ENCODE data around the gene POLR2C. TPM values are rescaled to one million over a fixed set of nuclear protein-coding genes. Genes with fewer than 3 reads are reported as not detected.

POLR2C gene
- total and polyA plus RNA-seq, 10 of the 15 experiments (the other 5 are each of a cell fraction or from before 2014, with no cell fraction given): 26.9 to 93.0 (median 57.8) TPM

- BruUV-seq (replicated peaks): no TSS peak
Measured at GRCh38 chr16:57432505-57432904, 30.0 kb upstream of the POLR2C start.

More at GRCh38 chr16:57432505-57432904, 30.0 kb upstream of the POLR2C start:
- Histone ChIP-seq H3K4me3 (no peak overlapping the region), H3K36me3 (ENCODE audit: control insufficient read depth in 2 of 2, insufficient read depth in 2 of 2, low read length in 1 of 2) (peaks cover 17 to 32% of the 10 kb centered on the region in 2 experiments), H2AFZ (ENCODE audit: control insufficient read depth, low read depth, low read length) (no peak overlapping the region), H3K9me3 (replicated peaks; ENCODE audit: control insufficient read depth, insufficient read depth, low read length) (no peaks in the 10 kb centered on the region), H3K79me2 (ENCODE audit: control insufficient read depth, insufficient read depth, low read length) (no peaks in the 10 kb centered on the region), H3K27me3 (replicated peaks in 1 of 2; ENCODE audit: control insufficient read depth in 2 of 2, insufficient read depth in 2 of 2, low read length in 1 of 2) (no peaks in the 10 kb centered on the region), H3K27ac (ENCODE audit: control insufficient read depth, insufficient read depth) (no peak overlapping the region), H3K9ac (ENCODE audit: control insufficient read depth, insufficient read depth, low read length) (no peak overlapping the region), H3K4me1 (ENCODE audit: control insufficient read depth, insufficient read depth, low read length) (no peaks in the 10 kb centered on the region), H3K4me2 (ENCODE audit: control insufficient read depth, insufficient read depth) (no peak overlapping the region), H4K20me1 (ENCODE audit: control insufficient read depth, insufficient read depth) (no peaks in the 10 kb centered on the region)
- SMC1A ChIA-PET (ENCODE audit: uncharacterized antibody, unreplicated experiment): interaction anchor here (1.4 kb wide), 1 partner anchor 9 kb away, joined by 4 read pairs; no protein-coding TSS in a partner anchor
- intact Hi-C loops (cut with micrococcal nuclease; ENCODE audit: unreplicated experiment) (no loop called here), in situ Hi-C loops (cut with MboI) (no loop called here)
- 97% methylated on average over 2 of the region's 2 CpGs for WGBS (ENCODE audit: insufficient coverage, insufficient replicate concordance, low lambda C conversion rate, missing lambda C conversion rate)
- ATAC-seq (no peak), FAIRE-seq (no peak), DNase-seq (ENCODE audit: low read depth, low spot score) (no peak)
- RAD21 ChIA-PET (ENCODE audit: unreplicated experiment): no interaction called here
- CTCF ChIA-PET: interaction anchor here (0.6 to 2.7 kb wide), 6 partner anchors 12 to 88 kb away, joined by 3 to 11 read pairs (median 4); partner anchors contain the start of genes CIAPIN1 and COQ9
- POLR2A ChIA-PET: no interaction called here
- TF ChIP-seq IRF4 (IDR thresholded peaks at IDR 0.05; ENCODE audit: low read depth, low read length): no peak
- TF ChIP-seq HDAC6 (IDR thresholded peaks at IDR 0.05; ENCODE audit: unreplicated experiment): no peak
- TF ChIP-seq, protein P1, sequence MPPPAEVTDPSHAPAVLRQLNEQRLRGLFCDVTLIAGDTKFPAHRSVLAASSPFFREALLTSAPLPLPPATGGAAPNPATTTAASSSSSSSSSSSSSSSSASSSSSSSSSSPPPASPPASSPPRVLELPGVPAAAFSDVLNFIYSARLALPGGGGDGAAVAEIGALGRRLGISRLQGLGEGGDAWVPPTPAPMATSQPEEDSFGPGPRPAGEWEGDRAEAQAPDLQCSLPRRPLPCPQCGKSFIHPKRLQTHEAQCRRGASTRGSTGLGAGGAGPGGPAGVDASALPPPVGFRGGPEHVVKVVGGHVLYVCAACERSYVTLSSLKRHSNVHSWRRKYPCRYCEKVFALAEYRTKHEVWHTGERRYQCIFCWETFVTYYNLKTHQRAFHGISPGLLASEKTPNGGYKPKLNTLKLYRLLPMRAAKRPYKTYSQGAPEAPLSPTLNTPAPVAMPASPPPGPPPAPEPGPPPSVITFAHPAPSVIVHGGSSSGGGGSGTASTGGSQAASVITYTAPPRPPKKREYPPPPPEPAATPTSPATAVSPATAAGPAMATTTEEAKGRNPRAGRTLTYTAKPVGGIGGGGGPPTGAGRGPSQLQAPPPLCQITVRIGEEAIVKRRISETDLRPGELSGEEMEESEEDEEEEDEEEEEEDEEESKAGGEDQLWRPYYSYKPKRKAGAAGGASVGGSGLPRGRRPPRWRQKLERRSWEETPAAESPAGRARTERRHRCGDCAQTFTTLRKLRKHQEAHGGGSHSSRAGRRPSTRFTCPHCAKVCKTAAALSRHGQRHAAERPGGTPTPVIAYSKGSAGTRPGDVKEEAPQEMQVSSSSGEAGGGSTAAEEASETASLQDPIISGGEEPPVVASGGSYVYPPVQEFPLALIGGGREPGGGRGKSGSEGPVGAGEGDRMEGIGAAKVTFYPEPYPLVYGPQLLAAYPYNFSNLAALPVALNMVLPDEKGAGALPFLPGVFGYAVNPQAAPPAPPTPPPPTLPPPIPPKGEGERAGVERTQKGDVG (CRISPR knock-in tag; IDR thresholded peaks at IDR 0.05): no peak
- no peak for TF ChIP-seq POLR2A (IDR thresholded peaks at IDR 0.05; ENCODE audit: low read depth, low read length)
- TF ChIP-seq LARP7 (IDR thresholded peaks at IDR 0.05): no peak
- TF ChIP-seq GATAD2B (conservative IDR thresholded peaks at IDR 0.05; ENCODE audit: low read depth): no peak
- no peak for TF ChIP-seq MAX (IDR thresholded peaks at IDR 0.05; ENCODE audit: low read depth, low read length)
- no peak for TF ChIP-seq IRF5 (IDR thresholded peaks at IDR 0.05; ENCODE audit: borderline replicate concordance)
- no peak for TF ChIP-seq NFXL1 (IDR thresholded peaks at IDR 0.05; ENCODE audit: borderline replicate concordance)
